Stimulated activated CD4-positive, alpha-beta T cell treated with anti-CD3 and anti-CD28 coated beads, Interleukin-1b, Interleukin-23, amount 100 ng/mL, for 1 hour (primary cell): Measurements from ENCODE around the gene PI4KB.
"Not testable (repeated sequence)": the region's sequence is repeated elsewhere in the genome, so short reads cannot be mapped to it uniquely, and the experiment has no call there.

ENCODE experiments used
- DNase-seq, 2 donors: peaks; one replicate each; pipeline ENCODE4 v3.0.0-alpha.2; 2020; ENCODE audit warnings: low read depth in 2 of 2

The PI4KB gene

DNA sequence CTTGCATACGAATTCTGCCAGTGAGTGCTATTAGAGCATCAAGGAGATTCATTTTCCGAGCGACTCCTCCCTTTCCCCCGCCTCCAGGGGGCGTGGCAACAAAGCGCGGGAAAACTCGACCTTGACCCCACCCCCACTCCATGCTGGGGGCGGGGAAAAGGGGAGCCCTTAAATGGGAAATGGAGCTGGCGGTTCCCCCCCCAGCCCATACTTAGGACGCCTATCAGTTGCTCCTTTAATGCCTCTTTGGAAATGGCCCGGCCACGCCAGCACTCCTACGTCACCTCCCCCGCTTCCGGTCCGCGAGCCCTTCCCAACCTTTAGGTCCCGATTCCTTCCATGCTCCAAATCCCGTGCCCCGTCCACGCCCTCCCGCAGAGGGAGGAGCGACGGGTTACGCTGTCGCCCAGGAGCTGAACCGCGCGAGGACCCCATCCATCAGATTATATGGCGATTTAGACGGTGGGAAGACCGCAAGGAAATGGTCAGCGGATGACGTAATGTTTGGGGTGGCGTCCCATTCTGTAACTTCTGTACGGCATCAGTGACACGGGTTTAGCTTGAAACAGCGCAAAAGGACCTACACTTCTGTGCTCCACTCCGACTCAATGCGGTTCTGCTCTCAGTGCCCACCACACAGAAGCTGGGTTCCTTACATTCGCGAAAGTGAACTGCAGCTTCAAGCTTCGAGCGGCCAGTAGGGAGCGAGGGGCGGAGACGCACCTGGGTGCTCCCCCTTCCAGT is 45.8 kb downstream of the PI4KB start:
- DNase-seq: peak; percentile 87 to 93

DNA sequence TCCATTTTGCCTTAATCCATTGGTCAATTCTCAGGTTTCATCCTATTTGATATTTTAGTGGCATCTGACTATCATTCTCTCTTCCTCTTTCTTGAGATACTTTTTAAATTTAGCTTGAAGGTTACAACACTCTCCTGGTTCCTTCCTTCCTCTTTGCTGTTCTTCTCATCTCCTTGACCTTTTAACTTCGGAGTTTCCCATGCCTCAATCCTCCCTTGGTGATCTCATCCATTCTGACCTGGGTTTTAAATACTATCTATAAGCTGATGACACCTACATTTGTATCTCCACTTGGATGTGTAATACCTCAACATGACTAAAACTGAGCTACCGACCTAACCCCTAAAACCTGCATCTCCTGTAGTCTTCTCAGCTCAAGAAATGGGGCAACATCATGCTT is 50.0 kb downstream of the PI4KB start:
- DNase-seq: no peak

DNA sequence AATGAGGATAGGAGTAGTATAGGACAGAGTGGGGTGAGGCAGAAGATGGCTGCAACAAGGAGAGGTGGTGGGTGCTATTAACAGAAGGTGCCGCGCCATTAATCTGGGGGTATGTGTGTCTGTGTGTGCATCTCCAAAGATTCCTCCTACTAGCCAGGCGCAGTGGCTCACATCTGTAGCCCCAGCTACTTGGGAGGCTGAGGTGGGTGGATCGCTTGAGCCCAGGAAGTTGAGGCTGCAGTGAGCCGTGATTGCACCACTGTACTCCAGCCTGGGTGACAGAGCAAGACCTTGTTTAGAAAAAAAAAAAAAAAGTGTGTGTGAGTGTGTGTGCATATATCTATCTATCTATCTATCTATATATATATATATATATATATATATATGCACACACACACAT is 51.9 kb downstream of the PI4KB start:
- DNase-seq: not testable (repeated sequence)

DNA sequence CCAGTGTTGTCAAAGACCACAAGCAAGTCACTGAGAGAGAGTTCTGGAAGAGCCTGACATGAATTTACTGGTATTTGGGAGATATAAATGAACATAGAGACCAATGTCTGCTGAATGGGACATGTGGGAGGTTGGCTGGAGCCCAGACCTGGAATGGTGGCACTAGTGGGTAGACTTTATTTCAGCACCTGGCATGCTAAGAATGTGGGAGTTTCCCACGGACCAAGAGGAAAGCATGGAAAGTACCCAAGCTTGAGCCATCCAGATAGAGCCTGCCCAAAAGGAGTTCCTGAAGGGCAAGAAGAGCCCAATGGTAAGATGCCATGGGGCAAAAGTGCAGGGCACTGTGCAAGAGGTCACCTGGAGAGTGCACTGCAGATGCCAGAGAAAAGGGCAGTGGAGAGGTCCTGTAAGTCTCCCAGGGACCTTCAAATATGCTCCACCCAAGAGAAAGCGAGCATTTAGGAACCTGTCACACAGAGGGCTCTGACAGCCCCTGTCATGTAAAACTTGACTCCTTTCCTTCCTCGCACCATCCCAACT is 53.2 kb downstream of the PI4KB start:
- no peak for DNase-seq

DNA sequence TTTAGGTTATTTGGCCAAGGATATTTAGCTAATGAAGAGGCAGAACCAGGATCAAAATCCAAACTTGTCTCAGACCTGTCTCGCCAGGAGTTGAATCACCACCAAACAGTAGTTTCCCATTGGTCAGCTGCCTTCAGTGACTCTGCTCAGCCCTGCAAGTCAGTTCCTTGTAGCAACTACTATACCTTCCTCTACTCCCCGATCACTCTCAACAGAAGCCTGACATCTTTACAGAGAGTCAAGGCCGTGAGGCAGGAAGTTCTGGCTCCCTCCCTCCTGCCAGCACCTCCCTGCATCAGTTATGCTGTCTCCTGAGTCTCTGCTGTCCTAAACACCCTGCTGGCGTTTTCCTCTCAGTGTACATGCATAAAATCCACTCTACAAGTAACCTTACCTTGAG is 59.5 kb downstream of the PI4KB start:
- DNase-seq: no peak

DNA sequence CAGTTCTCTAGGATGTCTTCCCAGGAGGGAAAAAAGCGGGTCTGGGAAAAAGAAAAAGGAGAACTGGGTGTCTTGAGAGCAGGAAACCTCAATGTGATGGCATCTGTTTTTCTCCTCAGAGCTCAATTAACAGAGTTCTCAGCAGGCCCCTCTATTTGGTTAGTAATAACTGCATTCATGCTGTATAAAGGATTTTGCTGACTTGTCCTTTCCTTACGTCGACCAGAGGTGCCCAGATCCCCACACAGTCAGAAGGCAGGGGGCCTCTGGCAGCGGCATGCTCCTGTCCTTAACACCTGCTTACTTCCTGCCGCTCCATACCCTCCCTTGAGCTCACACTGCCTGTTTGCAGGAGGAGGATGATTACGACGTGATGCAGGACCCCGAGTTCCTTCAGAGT is 60.4 kb downstream of the PI4KB start:
- DNase-seq: no peak

DNA sequence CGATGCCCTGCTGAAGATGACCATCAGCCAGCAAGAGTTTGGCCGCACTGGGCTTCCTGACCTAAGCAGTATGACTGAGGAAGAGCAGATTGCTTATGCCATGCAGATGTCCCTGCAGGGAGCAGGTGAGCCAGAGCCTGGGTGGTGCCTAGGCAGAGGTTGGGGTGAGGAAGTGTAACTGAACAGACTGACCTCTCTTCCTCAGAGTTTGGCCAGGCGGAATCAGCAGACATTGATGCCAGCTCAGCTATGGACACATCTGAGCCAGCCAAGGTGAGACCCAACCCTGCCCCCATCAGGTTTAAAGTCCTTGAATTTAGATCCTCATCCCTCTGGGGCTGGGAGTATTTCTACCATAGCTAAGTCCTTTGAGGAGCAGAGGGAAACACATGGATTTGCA is 60.9 kb downstream of the PI4KB start:
- no peak for DNase-seq

DNA sequence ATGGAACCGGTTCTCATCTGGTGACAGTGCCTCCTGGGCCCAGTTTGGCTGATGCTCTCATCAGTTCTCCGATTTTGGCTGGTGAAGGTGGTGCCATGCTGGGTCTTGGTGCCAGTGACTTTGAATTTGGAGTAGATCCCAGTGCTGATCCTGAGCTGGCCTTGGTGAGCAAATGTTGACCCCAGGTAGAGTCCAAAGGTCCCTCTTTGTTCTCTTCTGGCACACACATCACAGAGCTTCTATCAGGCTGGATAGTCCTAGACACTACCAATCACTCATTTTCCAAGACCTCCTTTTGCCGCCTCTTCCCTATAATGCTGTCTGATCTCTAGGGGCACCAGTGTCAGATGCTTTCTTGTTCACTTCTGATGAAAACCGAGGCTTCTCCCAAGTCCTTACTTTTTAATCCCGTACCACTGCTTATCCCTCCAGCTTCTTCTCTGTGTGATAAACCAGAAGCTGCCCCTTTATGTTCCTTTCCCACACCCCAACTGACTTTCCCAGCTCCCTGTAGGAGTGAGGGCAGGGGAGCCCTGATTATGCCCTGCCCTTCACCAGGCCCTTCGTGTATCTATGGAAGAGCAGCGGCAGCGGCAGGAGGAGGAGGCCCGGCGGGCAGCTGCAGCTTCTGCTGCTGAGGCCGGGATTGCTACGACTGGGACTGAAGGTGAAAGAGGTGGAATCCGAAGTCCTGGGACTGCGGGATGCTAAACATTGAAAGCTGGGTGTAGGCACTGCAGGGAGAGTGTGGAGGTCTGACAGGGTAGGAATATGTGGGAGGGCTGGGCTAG is 61.6 kb downstream of the PI4KB start:
- no peak for DNase-seq

DNA sequence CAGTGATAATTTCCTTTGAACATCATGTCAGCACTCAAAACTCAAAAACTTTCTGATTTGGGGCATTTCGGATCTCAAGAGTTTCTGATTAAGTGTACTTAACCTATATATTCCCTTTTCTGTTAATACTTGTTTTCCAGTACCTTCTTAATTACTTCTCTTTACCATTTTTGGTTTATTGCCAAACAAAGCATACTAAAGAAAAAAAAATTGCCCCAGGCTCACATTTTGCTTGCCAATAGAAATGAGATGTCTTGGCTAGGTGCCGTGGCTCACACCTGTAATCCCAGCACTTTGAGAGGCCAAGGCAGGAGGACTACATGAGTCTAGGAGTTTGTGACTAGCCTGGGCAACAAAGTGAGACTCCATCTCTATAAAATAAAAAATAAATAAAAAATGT is 67.9 kb downstream of the PI4KB start:
- DNase-seq: no peak

DNA sequence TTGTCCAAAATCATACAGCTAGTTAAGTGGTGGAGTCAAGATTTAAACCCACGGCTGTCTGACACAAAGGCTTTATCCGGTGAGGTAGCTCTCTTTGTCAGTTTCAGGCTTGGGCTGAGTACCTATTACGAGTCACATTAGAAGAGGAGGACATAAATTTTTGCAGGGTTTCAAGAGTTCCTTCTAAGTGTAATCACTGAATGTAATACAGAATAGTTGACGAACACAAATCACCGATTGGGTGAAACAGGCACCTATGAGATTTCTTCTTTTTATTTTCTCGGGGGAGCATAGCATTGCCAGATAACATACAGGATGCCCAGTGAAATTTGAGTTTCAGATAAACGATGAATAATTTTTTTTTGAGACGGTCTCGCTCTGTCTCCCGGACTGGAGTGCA is 71.8 kb downstream of the PI4KB start:
- no peak for DNase-seq

DNA sequence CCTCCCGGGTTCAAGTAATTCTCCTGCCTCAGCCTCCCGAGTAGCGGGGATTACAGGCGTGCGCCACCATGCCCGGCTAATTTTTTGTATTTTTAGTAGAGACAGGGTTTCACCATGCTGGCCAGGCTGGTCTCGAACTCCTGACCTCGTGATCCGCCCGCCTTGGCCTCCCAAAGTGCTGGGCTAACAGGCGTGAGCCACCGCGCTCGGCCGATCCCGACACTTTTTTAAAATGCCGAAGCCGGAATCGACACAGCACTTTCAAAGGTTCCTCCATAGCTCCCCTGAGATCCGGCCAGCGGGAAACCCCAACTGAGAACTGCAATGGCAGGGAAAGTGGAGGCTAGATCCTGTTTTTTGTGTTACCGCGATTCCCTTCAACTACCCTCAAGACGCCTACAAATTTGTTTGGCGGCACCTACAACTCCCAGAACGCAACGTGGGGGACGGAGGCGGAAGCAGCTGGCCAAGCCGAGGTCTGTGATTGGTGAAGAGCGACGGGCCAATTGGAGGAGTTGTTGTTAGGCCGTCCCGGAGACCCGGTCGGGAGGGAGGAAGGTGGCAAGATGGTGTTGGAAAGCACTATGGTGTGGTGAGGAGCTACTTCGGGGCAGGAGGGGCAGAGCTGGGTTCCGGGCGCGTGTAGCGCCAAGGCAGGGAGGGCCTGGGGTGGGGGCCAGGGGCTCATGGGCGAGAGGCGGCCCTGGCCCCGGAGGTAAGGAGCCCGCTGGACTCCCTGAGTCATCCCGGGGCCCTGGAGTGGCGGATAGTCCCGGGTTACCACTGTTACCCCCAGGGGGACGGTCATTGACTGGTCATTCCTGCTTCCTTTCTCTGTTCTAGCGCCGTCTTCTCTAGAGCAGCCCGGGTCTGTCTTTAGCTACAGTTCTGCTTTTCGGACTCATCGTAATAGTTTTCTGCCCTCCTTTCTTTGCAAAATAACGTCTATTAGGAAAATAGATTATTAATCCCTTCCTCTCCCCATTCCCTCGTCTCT is 72.7 kb downstream of the PI4KB start, which contains the start of gene PSMD4:
Gene PSMD4, plus strand, starts transcription at position 518 of the 997 bp plus-strand sequence. Its CDS starts 49 bp downstream, at position 567.
- peak; percentile 79 to 80 for DNase-seq

DNA sequence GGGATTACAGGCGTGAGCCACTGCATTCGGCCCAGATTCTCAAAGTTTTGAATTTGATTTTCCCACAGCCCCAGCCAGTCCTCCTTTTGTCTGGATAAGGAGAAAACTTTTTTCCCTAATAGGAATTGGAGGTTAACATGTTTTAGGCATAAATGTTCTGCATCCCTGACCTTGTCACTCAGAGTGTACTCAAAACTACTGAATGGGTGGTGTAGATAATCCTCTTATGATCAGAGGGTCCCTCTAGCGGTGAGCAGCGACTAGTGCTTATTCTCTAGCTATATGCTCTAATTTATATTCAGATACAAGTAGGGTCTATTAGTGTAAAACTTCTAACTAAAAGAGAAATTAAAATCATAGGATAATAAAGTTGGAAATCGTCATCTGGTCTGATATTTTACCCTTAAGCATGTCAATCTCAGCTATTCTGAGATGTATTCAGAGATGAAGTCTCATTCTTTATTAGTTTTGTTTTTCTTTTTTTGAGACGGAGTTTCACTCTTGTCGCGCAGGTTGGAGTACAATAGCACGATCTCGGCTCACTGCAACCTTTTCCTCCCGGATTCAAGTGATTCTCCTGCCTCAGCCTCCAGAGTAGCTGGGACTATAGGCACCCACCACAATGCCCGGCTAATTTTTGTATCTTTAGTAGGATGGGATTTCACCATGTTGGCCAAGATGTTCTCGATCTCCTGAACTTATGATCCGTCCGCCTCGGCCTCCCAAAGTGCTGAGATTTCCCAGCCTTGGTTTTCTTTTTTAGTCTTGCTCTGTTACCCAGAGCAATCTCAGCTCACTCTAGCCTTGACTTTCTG is 75.4 kb downstream of the PI4KB start:
- DNase-seq: peak; percentile 24 to 29

DNA sequence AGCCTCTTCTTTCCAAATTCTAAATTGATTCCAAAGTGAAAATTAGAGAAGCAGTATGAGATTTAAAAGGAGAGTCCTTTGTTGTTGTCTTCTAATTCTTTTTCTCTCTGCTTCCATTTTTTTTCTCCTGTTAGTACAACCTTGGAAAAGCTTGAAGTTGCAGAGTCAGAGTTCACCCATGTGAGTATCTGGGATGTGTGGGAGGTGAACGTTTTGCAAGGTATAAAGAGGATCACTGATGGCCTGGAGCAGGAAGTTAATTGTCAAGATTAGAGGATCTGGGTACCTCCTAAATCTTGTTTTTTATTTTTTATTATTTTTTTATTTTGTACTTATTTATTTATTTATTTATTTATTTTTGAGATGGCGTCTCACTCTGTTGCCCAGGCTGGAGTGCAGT is 80.4 kb downstream of the PI4KB start:
- DNase-seq: no peak

DNA sequence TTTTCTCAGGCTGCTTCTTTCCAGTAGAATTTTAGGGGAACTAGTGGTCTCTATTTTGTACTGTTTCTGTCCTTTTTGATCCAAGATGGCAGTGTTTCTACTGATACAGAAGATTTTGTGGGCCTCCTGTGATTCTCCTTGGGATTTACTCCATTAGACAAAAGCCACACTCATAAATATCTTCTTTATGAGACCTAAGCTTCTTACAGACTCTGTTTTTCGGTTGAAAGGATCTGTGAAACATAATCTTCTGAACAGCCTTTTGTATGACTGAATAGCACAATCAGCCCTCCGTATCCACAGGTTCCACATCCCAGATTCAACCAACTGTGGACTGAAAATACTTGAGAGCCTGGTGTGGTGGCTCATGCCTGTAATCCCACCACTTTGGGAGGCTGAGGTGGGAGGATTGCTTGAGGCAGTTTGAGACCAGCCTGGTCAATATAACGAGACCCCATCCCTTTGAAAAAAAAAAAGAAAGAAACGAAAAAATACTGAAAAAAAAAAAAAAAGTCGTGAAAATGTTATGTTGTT is 83.5 kb downstream of the PI4KB start:
- no peak for DNase-seq

DNA sequence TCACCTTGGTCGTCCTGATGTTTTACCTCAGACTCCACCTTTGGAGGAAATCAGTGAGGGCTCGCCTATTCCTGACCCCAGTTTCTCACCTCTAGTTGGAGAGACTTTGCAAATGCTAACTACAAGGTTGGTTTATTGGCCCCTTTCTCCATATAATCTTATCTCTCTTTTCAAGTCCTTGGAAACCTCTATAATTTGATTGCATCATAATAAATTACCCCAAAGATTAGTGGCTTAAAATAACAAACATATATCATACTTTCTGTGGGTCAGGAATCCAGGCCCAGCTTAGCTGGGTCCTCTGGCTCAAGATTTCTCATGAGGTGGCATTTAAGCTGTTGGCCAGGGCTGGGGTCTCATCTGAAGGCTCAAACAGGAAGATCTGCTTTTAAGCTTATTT is 84.8 kb downstream of the PI4KB start:
- DNase-seq: no peak
